Osteoblast (primary cell): ENCODE measurements around the gene IMP3. TPM values are rescaled to one million over a fixed set of nuclear protein-coding genes. Genes with fewer than 3 reads are reported as not detected.

Source experiments
- DNase-seq: peaks from one replicate; pipeline ENCODE4 v3.0.0; 2011; ENCODE audit warnings: low spot score, mixed read lengths; ENCODE audit not compliant: insufficient read length; ENCODE audit errors: missing footprints
- H2AFZ ChIP-seq: 2 replicates; pipeline ENCODE4 v1.6.0; 2011; ENCODE audit warnings: mild to moderate bottlenecking, low read length
- H3K27ac ChIP-seq: 2 replicates; pipeline ENCODE4 v1.5.1; 2011; ENCODE audit warnings: mild to moderate bottlenecking, low read depth, low read length, moderate library complexity
- H3K27me3 ChIP-seq: 2 replicates; pipeline ENCODE4 v1.6.0; 2012; ENCODE audit warnings: mild to moderate bottlenecking, control low read depth, inconsistent platforms, low read length, moderate library complexity; ENCODE audit not compliant: insufficient read depth
- H3K36me3 ChIP-seq: 2 replicates; pipeline ENCODE4 v1.5.1; 2011; ENCODE audit warnings: mild to moderate bottlenecking, low read length, control low read depth, moderate library complexity; ENCODE audit not compliant: insufficient read depth
- H3K4me1 ChIP-seq: 2 replicates; pipeline ENCODE4 v1.5.1; 2011; ENCODE audit warnings: mild to moderate bottlenecking, low read length, control low read depth, moderate library complexity; ENCODE audit not compliant: insufficient read depth
- H3K4me2 ChIP-seq: 2 replicates; pipeline ENCODE4 v1.6.0; 2011; ENCODE audit warnings: mild to moderate bottlenecking, low read length; ENCODE audit not compliant: insufficient read depth
- H3K4me3 ChIP-seq: fragments of 200-600 bp; sonication (generic); 3 replicates; pipeline ENCODE4 v1.5.1; 2012; ENCODE audit warnings: mild to moderate bottlenecking, low read length, inconsistent platforms; ENCODE audit not compliant: insufficient read depth
- H3K79me2 ChIP-seq: 2 replicates; pipeline ENCODE4 v1.6.0; 2012; ENCODE audit warnings: mild to moderate bottlenecking, low read length, control low read depth, inconsistent platforms; ENCODE audit not compliant: insufficient read depth
- H3K9me3 ChIP-seq: 2 replicates; pipeline ENCODE4 v1.5.1; 2011; ENCODE audit warnings: low read depth, low read length, control low read depth
- H4K20me1 ChIP-seq: 2 replicates; pipeline ENCODE4 v1.6.0; 2012; ENCODE audit warnings: mild to moderate bottlenecking, low read length, control low read depth; ENCODE audit not compliant: insufficient read depth
- CTCF ChIP-seq: IDR thresholded peaks from 2 replicates; pipeline ENCODE4 v1.5.1; 2011; ENCODE audit warnings: mild to moderate bottlenecking, low read depth, low read length, moderate library complexity; ENCODE audit errors: extremely low read depth
- total RNA-seq: library from RNA; depleted of rRNA; stranded (reverse); fragments of >200 nt; gene quantifications from 2 replicates; pipeline ENCODE4 v1.2.3, GENCODE V29; 2012

Gene IMP3
- total RNA-seq, 1 donor, result 64.4 TPM

- Histone ChIP-seq H3K27me3 (no peaks in the 10 kb centered on the region), H3K4me3 (no peak overlapping the region), H3K4me1 (peaks cover 24% of the 10 kb centered on the region), H3K27ac (peak overlapping the region; percentile 5), H3K36me3 (peaks cover 18% of the 10 kb centered on the region), H3K79me2 (peaks cover 27% of the 10 kb centered on the region), H3K4me2 (no peak overlapping the region), H3K9me3 (no peaks in the 10 kb centered on the region), H4K20me1 (no peaks in the 10 kb centered on the region), H2AFZ (no peak overlapping the region)
- no peak for TF ChIP-seq CTCF
- no peak for DNase-seq
These were observed 17.5 kb downstream of the IMP3 start for GRCh38 chr15:75622505-75622904.

- Histone ChIP-seq H3K4me2 (peak overlapping the region; percentile 86), H3K79me2 (peaks cover 27% of the 10 kb centered on the region), H3K9me3 (no peaks in the 10 kb centered on the region), H3K4me3 (peak overlapping the region; percentile 63), H3K27ac (peak overlapping the region; percentile 97), H4K20me1 (no peaks in the 10 kb centered on the region), H3K4me1 (peaks cover 19% of the 10 kb centered on the region), H3K27me3 (no peaks in the 10 kb centered on the region), H2AFZ (peak overlapping the region; percentile 61), H3K36me3 (peaks cover 32% of the 10 kb centered on the region)
- peak; percentile 48 for TF ChIP-seq CTCF
- DNase-seq, result peak; percentile 93
These were observed 19.1 kb downstream of the IMP3 start for GRCh38 chr15:75620841-75621391.

- peak overlapping the region; percentile 97 for H3K27ac ChIP-seq
- no peaks in the 10 kb centered on the region for H3K9me3 ChIP-seq
- TF ChIP-seq CTCF, result no peak
- no peak for DNase-seq
- peak overlapping the region; percentile 86 for H3K4me2 ChIP-seq
- peaks cover 19% of the 10 kb centered on the region for H3K4me1 ChIP-seq
- H3K79me2 ChIP-seq, result peaks cover 27% of the 10 kb centered on the region
- peaks cover 36% of the 10 kb centered on the region for H3K36me3 ChIP-seq
- no peaks in the 10 kb centered on the region for H3K27me3 ChIP-seq
- H2AFZ ChIP-seq, result peak overlapping the region; percentile 61
- H3K4me3 ChIP-seq, result peak overlapping the region; percentile 63
- no peaks in the 10 kb centered on the region for H4K20me1 ChIP-seq
These were observed 19.8 kb downstream of the IMP3 start for GRCh38 chr15:75620058-75620820.

- Histone ChIP-seq H4K20me1 (no peaks in the 10 kb centered on the region), H3K4me3 (no peak overlapping the region), H3K27me3 (no peaks in the 10 kb centered on the region), H3K4me2 (no peak overlapping the region), H3K4me1 (peaks cover 19% of the 10 kb centered on the region), H2AFZ (no peak overlapping the region), H3K36me3 (peaks cover 67% of the 10 kb centered on the region), H3K27ac (no peak overlapping the region), H3K9me3 (no peaks in the 10 kb centered on the region), H3K79me2 (peaks cover 10% of the 10 kb centered on the region)
- DNase-seq, result no peak
- no peak for TF ChIP-seq CTCF
These were observed 23.3 kb downstream of the IMP3 start for GRCh38 chr15:75616766-75617165.
